K562 (cell line): ENCODE results near the gene TRAF3. TPM values are rescaled to one million over a fixed set of nuclear protein-coding genes. Genes with fewer than 3 reads are reported as not detected.

Source experiments
- ASH1L ChIP-seq: fragments of 450-650 bp; IDR thresholded peaks from 2 replicates; pipeline ENCODE4 v1.6.1; 2018; ENCODE audit warnings: borderline replicate concordance, mild to moderate bottlenecking, low read depth; ENCODE audit not compliant: partially characterized antibody
- DDX20 ChIP-seq: fragments of 450-650 bp; IDR thresholded peaks from 2 replicates; pipeline ENCODE4 v1.6.1; 2016; ENCODE audit warnings: missing genetic modification characterization, low read depth, mild to moderate bottlenecking, missing compliant biosample characterization, moderate library complexity
- FOSL1 ChIP-seq: fragments of 200-800 bp; sonication (Bioruptor generic); conservative IDR thresholded peaks from 2 replicates; pipeline ENCODE4 v1.6.1; 2016; ENCODE audit warnings: missing genetic modification characterization, missing compliant biosample characterization
- KDM2B ChIP-seq: fragments of 250-450 bp; sonication (Bioruptor Pico); IDR thresholded peaks from 2 replicates; pipeline ENCODE4 v1.8.0; 2021; ENCODE audit warnings: mild to moderate bottlenecking, moderate library complexity
- LCOR ChIP-seq: sonication (generic); formaldehyde crosslinking; IDR thresholded peaks from 2 replicates; pipeline ENCODE4 v1.8.0; 2022; ENCODE audit warnings: mild to moderate bottlenecking, missing genetic modification reagents
- MCM2 ChIP-seq: fragments of 450-650 bp; IDR thresholded peaks from 2 replicates; pipeline ENCODE4 v1.6.1; 2017; ENCODE audit warnings: low read depth, mild to moderate bottlenecking
- NONO ChIP-seq, 2 experiments: fragments of 200-400 bp in 1 of 2; fragments of 450-650 bp in 1 of 2; formaldehyde crosslinking in 1 of 2; IDR thresholded peaks; 2 replicates each; pipeline ENCODE4 v1.6.1; 2017; ENCODE audit warnings: low read depth in 2 of 2, mild to moderate bottlenecking in 2 of 2, moderate library complexity in 2 of 2, low read length in 1 of 2
- PCBP1 ChIP-seq: fragments of 200-400 bp; formaldehyde crosslinking; IDR thresholded peaks from 2 replicates; pipeline ENCODE4 v1.6.1; 2018; ENCODE audit warnings: mild to moderate bottlenecking, low read depth, low read length; ENCODE audit not compliant: poor library complexity, severe bottlenecking
- PML ChIP-seq: IDR thresholded peaks from 2 replicates; pipeline ENCODE4 v1.6.1; 2012; ENCODE audit warnings: low read length, inconsistent platforms
- POLR2AphosphoS5 ChIP-seq: IDR thresholded peaks from 2 replicates; pipeline ENCODE4 v1.6.1; 2011; ENCODE audit warnings: mild to moderate bottlenecking, low read depth, low read length, moderate library complexity; ENCODE audit not compliant: control insufficient read depth, insufficient read depth
- PRPF4 ChIP-seq: fragments of 200-400 bp; formaldehyde crosslinking; IDR thresholded peaks from one replicate; pipeline ENCODE4 v1.6.1; 2017; ENCODE audit warnings: low read length, low read depth, mild to moderate bottlenecking; ENCODE audit not compliant: insufficient read depth, poor library complexity, severe bottlenecking
- PYGO2 ChIP-seq: fragments of 450-650 bp; IDR thresholded peaks from 2 replicates; pipeline ENCODE4 v1.6.1; 2016; ENCODE audit warnings: mild to moderate bottlenecking, missing genetic modification characterization, moderate library complexity, missing compliant biosample characterization
- RBM25 ChIP-seq: fragments of 200-400 bp; formaldehyde crosslinking; IDR thresholded peaks from 2 replicates; pipeline ENCODE4 v1.6.1; 2018; ENCODE audit warnings: low read length, low read depth, moderate library complexity; ENCODE audit not compliant: severe bottlenecking
- TAF9B ChIP-seq: fragments of 450-650 bp; IDR thresholded peaks from 2 replicates; pipeline ENCODE4 v1.6.1; 2018; ENCODE audit warnings: mild to moderate bottlenecking; ENCODE audit not compliant: partially characterized antibody
- ZNF174 ChIP-seq: fragments of 250-450 bp; sonication (Bioruptor Pico); IDR thresholded peaks from 2 replicates; pipeline ENCODE4 v1.4.0; 2020; ENCODE audit warnings: mild to moderate bottlenecking
- ZNF57 ChIP-seq: fragments of 450-650 bp; formaldehyde crosslinking; IDR thresholded peaks from 2 replicates; pipeline ENCODE4 v1.4.0; 2020; ENCODE audit warnings: mild to moderate bottlenecking, moderate library complexity
- ZNF584 ChIP-seq: fragments of 200-800 bp; sonication (Bioruptor generic); IDR thresholded peaks from 2 replicates; pipeline ENCODE4 v1.6.1; 2016; ENCODE audit warnings: low read depth, mild to moderate bottlenecking, missing genetic modification characterization, missing compliant biosample characterization
- ZNF644 ChIP-seq: fragments of 200-800 bp; sonication (Bioruptor generic); IDR thresholded peaks from 2 replicates; pipeline ENCODE4 v1.6.1; 2016; ENCODE audit warnings: low read depth, missing genetic modification characterization, missing compliant biosample characterization
- polyA plus RNA-seq, 8 experiments: library from polyadenylated mRNA; depleted of rRNA in 4 of 8; stranded (reverse) in 5 of 8; unstranded in 3 of 8; fragments of >200 nt; fragmentation: Nextera tagmentation in 2 of 8; fragmentation: Illumina TruSeq in 1 of 8; extraction: Ambion mirVana in 2 of 8; extraction: Trizol in 1 of 8; gene quantifications; 2 replicates each; pipeline versions ENCODE4 v1.2.1 to v1.2.3, GENCODE V29; 2011 to 2014; ENCODE audit warnings: inconsistent platforms in 1 of 8, missing spikeins in 1 of 8
- total RNA-seq, 7 experiments: library from RNA; depleted of rRNA in 6 of 7; stranded (reverse); fragments of >200 nt in 6 of 7; fragmentation: Illumina TruSeq in 2 of 7; extraction: Trizol in 2 of 7; gene quantifications; 2 replicates each; pipeline versions ENCODE4 v1.2.1 to v1.2.3, GENCODE V29; 2011 to 2021; ENCODE audit warnings: low replicate concordance in 1 of 7
- TF ChIP-seq, protein P1 (sequence below), 2 experiments: fragments of 450-650 bp in 1 of 2; sonication (generic) in 1 of 2; formaldehyde crosslinking in 1 of 2; IDR thresholded peaks in 1 of 2; conservative IDR thresholded peaks in 1 of 2; 2 replicates each; pipeline versions ENCODE4 v1.6.1 to v1.8.1; 2016 to 2023; ENCODE audit warnings: mild to moderate bottlenecking in 2 of 2, moderate library complexity in 2 of 2, inconsistent platforms in 1 of 2, missing genetic modification reagents in 1 of 2
- TF ChIP-seq, protein P2 (sequence below): sonication (generic); formaldehyde crosslinking; IDR thresholded peaks from 2 replicates; pipeline ENCODE4 v1.8.1; 2023; ENCODE audit warnings: mild to moderate bottlenecking, missing genetic modification reagents
- TF ChIP-seq, protein P3 (sequence below): fragments of 450-650 bp; IDR thresholded peaks from 2 replicates; pipeline ENCODE4 v1.7.0; 2016; ENCODE audit warnings: borderline replicate concordance
- TF ChIP-seq, protein P4 (sequence below): fragments of 450-650 bp; formaldehyde crosslinking; IDR thresholded peaks from 2 replicates; pipeline ENCODE4 v1.4.0; 2020; ENCODE audit warnings: mild to moderate bottlenecking

TRAF3 gene
- total and polyA plus RNA-seq, 9 of the 15 experiments (the other 6 are each of a cell fraction or from before 2014, with no cell fraction given) = 0.52 to 21.3 (median 9.9) TPM

DNA sequence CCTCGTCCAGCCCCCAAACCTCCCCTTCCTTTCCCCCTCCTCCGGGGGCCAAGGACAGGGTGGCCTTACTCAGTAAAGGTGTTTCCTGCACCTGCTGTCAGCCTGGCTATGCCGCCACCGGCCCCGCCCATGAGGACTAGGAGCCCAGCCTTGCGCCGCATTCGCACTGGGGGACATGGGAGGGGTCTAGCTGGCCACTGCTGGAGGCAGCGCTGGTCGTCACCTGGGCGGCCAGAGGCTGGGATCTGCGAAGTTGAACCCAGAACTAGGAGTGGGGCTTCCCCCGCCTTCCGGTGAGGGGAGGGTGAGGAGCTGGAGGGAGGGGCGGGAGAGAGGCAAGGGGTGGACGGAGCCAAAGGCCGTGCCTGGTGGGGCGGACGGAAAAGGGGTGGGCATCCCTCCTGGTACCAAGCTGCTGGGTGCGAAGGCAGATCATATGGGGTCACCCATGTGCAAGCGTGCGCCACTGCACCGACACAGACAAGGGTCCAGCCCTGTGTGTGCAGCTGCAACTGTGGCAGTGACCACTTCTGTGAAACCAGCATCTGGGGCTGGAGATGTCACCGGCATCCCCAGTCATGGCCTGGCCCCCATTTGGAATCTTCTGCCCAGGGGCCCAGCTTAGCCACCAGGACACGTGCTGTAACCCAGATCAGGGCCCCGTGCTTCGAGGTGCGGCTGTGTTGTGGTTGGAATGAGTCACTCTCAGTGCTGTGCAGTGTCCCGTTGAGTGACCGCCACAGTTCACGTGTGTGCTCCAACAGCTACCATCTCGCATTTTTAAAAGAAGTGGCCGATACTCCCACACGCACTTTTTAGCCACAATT is 153.7 kb downstream of the TRAF3 start (continued):
- TF ChIP-seq, protein P1, sequence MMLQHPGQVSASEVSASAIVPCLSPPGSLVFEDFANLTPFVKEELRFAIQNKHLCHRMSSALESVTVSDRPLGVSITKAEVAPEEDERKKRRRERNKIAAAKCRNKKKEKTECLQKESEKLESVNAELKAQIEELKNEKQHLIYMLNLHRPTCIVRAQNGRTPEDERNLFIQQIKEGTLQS (IDR thresholded peaks at IDR 0.05) = peak; percentile 33
- TF ChIP-seq, protein P1 (CRISPR knock-in tag; conservative IDR thresholded peaks at IDR 0.05) = no peak
- no peak for TF ChIP-seq PML
- TF ChIP-seq ZNF174 (CRISPR knock-in tag) = no peak
- no peak for TF ChIP-seq PRPF4
- TF ChIP-seq KDM2B (CRISPR knock-in tag) = no peak
- no peak for TF ChIP-seq ASH1L
- no peak for TF ChIP-seq PYGO2
- TF ChIP-seq PCBP1 = no peak
- TF ChIP-seq LCOR (CRISPR knock-in tag) = no peak
- TF ChIP-seq, protein P2, sequence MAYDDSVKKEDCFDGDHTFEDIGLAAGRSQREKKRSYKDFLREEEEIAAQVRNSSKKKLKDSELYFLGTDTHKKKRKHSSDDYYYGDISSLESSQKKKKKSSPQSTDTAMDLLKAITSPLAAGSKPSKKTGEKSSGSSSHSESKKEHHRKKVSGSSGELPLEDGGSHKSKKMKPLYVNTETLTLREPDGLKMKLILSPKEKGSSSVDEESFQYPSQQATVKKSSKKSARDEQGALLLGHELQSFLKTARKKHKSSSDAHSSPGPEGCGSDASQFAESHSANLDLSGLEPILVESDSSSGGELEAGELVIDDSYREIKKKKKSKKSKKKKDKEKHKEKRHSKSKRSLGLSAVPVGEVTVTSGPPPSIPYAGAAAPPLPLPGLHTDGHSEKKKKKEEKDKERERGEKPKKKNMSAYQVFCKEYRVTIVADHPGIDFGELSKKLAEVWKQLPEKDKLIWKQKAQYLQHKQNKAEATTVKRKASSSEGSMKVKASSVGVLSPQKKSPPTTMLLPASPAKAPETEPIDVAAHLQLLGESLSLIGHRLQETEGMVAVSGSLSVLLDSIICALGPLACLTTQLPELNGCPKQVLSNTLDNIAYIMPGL = no peak
- TF ChIP-seq, protein P3, sequence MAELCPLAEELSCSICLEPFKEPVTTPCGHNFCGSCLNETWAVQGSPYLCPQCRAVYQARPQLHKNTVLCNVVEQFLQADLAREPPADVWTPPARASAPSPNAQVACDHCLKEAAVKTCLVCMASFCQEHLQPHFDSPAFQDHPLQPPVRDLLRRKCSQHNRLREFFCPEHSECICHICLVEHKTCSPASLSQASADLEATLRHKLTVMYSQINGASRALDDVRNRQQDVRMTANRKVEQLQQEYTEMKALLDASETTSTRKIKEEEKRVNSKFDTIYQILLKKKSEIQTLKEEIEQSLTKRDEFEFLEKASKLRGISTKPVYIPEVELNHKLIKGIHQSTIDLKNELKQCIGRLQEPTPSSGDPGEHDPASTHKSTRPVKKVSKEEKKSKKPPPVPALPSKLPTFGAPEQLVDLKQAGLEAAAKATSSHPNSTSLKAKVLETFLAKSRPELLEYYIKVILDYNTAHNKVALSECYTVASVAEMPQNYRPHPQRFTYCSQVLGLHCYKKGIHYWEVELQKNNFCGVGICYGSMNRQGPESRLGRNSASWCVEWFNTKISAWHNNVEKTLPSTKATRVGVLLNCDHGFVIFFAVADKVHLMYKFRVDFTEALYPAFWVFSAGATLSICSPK = no peak
- TF ChIP-seq MCM2 = no peak
- peak; percentile 77 for TF ChIP-seq FOSL1
- no peak for TF ChIP-seq ZNF57
- TF ChIP-seq RBM25 = no peak
- no peak for TF ChIP-seq TAF9B
- no peak for TF ChIP-seq POLR2AphosphoS5
- no peak for TF ChIP-seq NONO (IDR thresholded peaks at IDR 0.05; ENCODE audit: low read depth in 2 of 2, low read length in 1 of 2)
- TF ChIP-seq DDX20 = no peak
- TF ChIP-seq, protein P4, sequence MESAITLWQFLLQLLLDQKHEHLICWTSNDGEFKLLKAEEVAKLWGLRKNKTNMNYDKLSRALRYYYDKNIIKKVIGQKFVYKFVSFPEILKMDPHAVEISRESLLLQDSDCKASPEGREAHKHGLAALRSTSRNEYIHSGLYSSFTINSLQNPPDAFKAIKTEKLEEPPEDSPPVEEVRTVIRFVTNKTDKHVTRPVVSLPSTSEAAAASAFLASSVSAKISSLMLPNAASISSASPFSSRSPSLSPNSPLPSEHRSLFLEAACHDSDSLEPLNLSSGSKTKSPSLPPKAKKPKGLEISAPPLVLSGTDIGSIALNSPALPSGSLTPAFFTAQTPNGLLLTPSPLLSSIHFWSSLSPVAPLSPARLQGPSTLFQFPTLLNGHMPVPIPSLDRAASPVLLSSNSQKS = no peak
- no peak for TF ChIP-seq ZNF644 (tag)
- TF ChIP-seq ZNF584 (CRISPR knock-in tag) = no peak
